Measurements from ENCODE around the gene FAM217B. TPM values are rescaled to one million over a fixed set of nuclear protein-coding genes. Genes with fewer than 3 reads are reported as not detected.

The FAM217B gene
- polyA plus RNA-seq, 1 of the 3 experiments (the other 2 are of a cell fraction) = 3.0 TPM

GRCh38 chr20:59984541-59984940, 44.4 kb downstream of the FAM217B start:
- H4K20me1 ChIP-seq (ENCODE audit: insufficient read depth) = no peaks in the 10 kb centered on the region
- no peak overlapping the region for H3K9ac ChIP-seq
- 43% methylated on average over 4 of the region's 4 CpGs for WGBS (ENCODE audit: low lambda C conversion rate)
- H3K9me3 ChIP-seq = 0 out of 2 replicates have a peak, but pooled peaks cover 3% of the 10 kb centered on the region
- POLR2A ChIA-PET = no interaction called here
- TF ChIP-seq MEF2A (IDR thresholded peaks at IDR 0.05; ENCODE audit: borderline replicate concordance, low read depth) = no peak
- no peak for TF ChIP-seq TAF1 (IDR thresholded peaks at IDR 0.05; ENCODE audit: borderline replicate concordance, low read depth, low read length)
- TF ChIP-seq JUND (IDR thresholded peaks at IDR 0.05) = no peak
- no peak for TF ChIP-seq MXI1 (IDR thresholded peaks at IDR 0.05; ENCODE audit: low read depth, low read length)
- TF ChIP-seq RAD21 (IDR thresholded peaks at IDR 0.05; ENCODE audit: low read length) = no peak
- TF ChIP-seq FOXJ3 (CRISPR knock-in tag; IDR thresholded peaks at IDR 0.05) = no peak
- no peak for TF ChIP-seq ZBTB33 (IDR thresholded peaks at IDR 0.05; ENCODE audit: borderline replicate concordance, low read depth)
- no peak for TF ChIP-seq CTCF (IDR thresholded peaks at IDR 0.05)
- TF ChIP-seq FOSL2 (IDR thresholded peaks at IDR 0.05; ENCODE audit: borderline replicate concordance, low read depth) = no peak
- no peaks in the 10 kb centered on the region for H3F3A ChIP-seq (replicated peaks; ENCODE audit: insufficient read depth)
- H2AFZ ChIP-seq (ENCODE audit: low read depth) = no peak overlapping the region
- H3K4me2 ChIP-seq = no peak overlapping the region
- DNase-seq = no peak
- no peaks in the 10 kb centered on the region for H3K79me2 ChIP-seq (ENCODE audit: insufficient read depth)
- no peak overlapping the region for H3K27ac ChIP-seq (ENCODE audit: low read depth in 2 of 2, low read length in 1 of 2)
- 0 out of 2 replicates have a peak, but pooled peaks cover 3% of the 10 kb centered on the region for H3K9me2 ChIP-seq
- H3K4me1 ChIP-seq (ENCODE audit: control insufficient read depth in 1 of 2, insufficient read depth in 2 of 2, low read depth in 1 of 2, low read length in 1 of 2) = no peaks in the 10 kb centered on the region
- CTCF ChIA-PET = interaction anchor here (1.1 kb wide), 1 partner anchor 26 kb away, joined by 3 read pairs; no protein-coding TSS in a partner anchor
- no peaks in the 10 kb centered on the region for H3K27me3 ChIP-seq (ENCODE audit: insufficient read depth)
- no peak overlapping the region for H3K4me3 ChIP-seq (ENCODE audit: low read depth in 2 of 2, low read length in 1 of 2)
- no peaks in the 10 kb centered on the region for H3K36me3 ChIP-seq (replicated peaks in 1 of 2; ENCODE audit: control insufficient read depth in 1 of 2, insufficient read depth in 2 of 2, low read length in 1 of 2)

GRCh38 chr20:59985164-59985563, 45.0 kb downstream of the FAM217B start:
- WGBS (ENCODE audit: low lambda C conversion rate) = 63% methylated on average over 8 of the region's 8 CpGs
- H3K9me2 ChIP-seq = 0 out of 2 replicates have a peak, but pooled peaks cover 3% of the 10 kb centered on the region
- H3K27ac ChIP-seq (ENCODE audit: low read depth in 2 of 2, low read length in 1 of 2) = no peak overlapping the region
- no peaks in the 10 kb centered on the region for H3F3A ChIP-seq (replicated peaks; ENCODE audit: insufficient read depth)
- H4K20me1 ChIP-seq (ENCODE audit: insufficient read depth) = no peaks in the 10 kb centered on the region
- no peak overlapping the region for H3K4me2 ChIP-seq
- H2AFZ ChIP-seq (ENCODE audit: low read depth) = no peak overlapping the region
- H3K9me3 ChIP-seq = 0 out of 2 replicates have a peak, but pooled peaks cover 3% of the 10 kb centered on the region
- no peak overlapping the region for H3K4me3 ChIP-seq (ENCODE audit: low read depth in 2 of 2, low read length in 1 of 2)
- H3K27me3 ChIP-seq (ENCODE audit: insufficient read depth) = no peaks in the 10 kb centered on the region
- no peaks in the 10 kb centered on the region for H3K36me3 ChIP-seq (replicated peaks in 1 of 2; ENCODE audit: control insufficient read depth in 1 of 2, insufficient read depth in 2 of 2, low read length in 1 of 2)
- H3K79me2 ChIP-seq (ENCODE audit: insufficient read depth) = no peaks in the 10 kb centered on the region
- no peak for DNase-seq
- H3K9ac ChIP-seq = no peak overlapping the region
- POLR2A ChIA-PET = no interaction called here
- CTCF ChIA-PET = interaction anchor here (1.0 to 1.1 kb wide), 3 partner anchors 13 to 30 kb away, joined by 3 read pairs; no protein-coding TSS in a partner anchor
- no peaks in the 10 kb centered on the region for H3K4me1 ChIP-seq (ENCODE audit: control insufficient read depth in 1 of 2, insufficient read depth in 2 of 2, low read depth in 1 of 2, low read length in 1 of 2)
- no peak for TF ChIP-seq JUND (IDR thresholded peaks at IDR 0.05)
- TF ChIP-seq MAX (IDR thresholded peaks at IDR 0.05; ENCODE audit: low read depth) = no peak
- TF ChIP-seq TAF1 (IDR thresholded peaks at IDR 0.05; ENCODE audit: borderline replicate concordance, low read depth, low read length) = no peak
- TF ChIP-seq TCF12 (IDR thresholded peaks at IDR 0.05) = no peak
- TF ChIP-seq SIN3A (IDR thresholded peaks at IDR 0.05; ENCODE audit: borderline replicate concordance, low read depth, low read length) = no peak
- no peak for TF ChIP-seq FOSL2 (IDR thresholded peaks at IDR 0.05; ENCODE audit: borderline replicate concordance, low read depth)
- TF ChIP-seq POLR2AphosphoS5 (IDR thresholded peaks at IDR 0.05; ENCODE audit: low read depth, low read length) = no peak
- no peak for TF ChIP-seq IRF3 (IDR thresholded peaks at IDR 0.05; ENCODE audit: low read depth, low read length)
- no peak for TF ChIP-seq EP300 (IDR thresholded peaks at IDR 0.05; ENCODE audit: borderline replicate concordance in 1 of 2, low read depth in 1 of 2, low read length in 1 of 2)
- TF ChIP-seq USF2 (IDR thresholded peaks at IDR 0.05; ENCODE audit: borderline replicate concordance, low read depth, low read length) = no peak
- TF ChIP-seq USF1 (IDR thresholded peaks at IDR 0.05; ENCODE audit: borderline replicate concordance, low read depth) = no peak
- TF ChIP-seq ELF1 (IDR thresholded peaks at IDR 0.05) = no peak
- no peak for TF ChIP-seq TEAD4 (IDR thresholded peaks at IDR 0.05; ENCODE audit: borderline replicate concordance, insufficient read depth)
- TF ChIP-seq RFX5 (IDR thresholded peaks at IDR 0.05; ENCODE audit: low read length) = no peak

All from SK-N-SH (cell line).